Superior temporal gyrus (tissue), 1 donor: Measurements from ENCODE around the gene NISCH.

Experiments used
- DNase-seq: peaks from one replicate; pipeline ENCODE4 v3.0.0-alpha.2; 2016; ENCODE audit errors: extremely low spot score

NISCH gene

GRCh38 chr3:52512727-52513126, 57.3 kb downstream of the NISCH start:
- DNase-seq, result no peak

GRCh38 chr3:52513281-52513680, 57.9 kb downstream of the NISCH start:
- no peak for DNase-seq

- DNase-seq, result no peak
These were observed 59.2 kb downstream of the NISCH start for GRCh38 chr3:52514576-52514975.

GRCh38 chr3:52515192-52515591, 59.8 kb downstream of the NISCH start:
- DNase-seq, result no peak

- no peak for DNase-seq
These were observed 61.2 kb downstream of the NISCH start for GRCh38 chr3:52516509-52517195.

GRCh38 chr3:52517796-52518722, 62.7 kb downstream of the NISCH start:
- no peak for DNase-seq

- DNase-seq, result no peak
These were observed 63.5 kb downstream of the NISCH start for GRCh38 chr3:52518723-52519444.

- no peak for DNase-seq
These were observed 64.2 kb downstream of the NISCH start for GRCh38 chr3:52519445-52520140.

GRCh38 chr3:52520141-52520667, 64.8 kb downstream of the NISCH start:
- DNase-seq, result no peak

GRCh38 chr3:52520716-52521487, 65.5 kb downstream of the NISCH start:
- DNase-seq, result no peak

GRCh38 chr3:52521488-52521824, 66.1 kb downstream of the NISCH start:
- DNase-seq, result no peak

- no peak for DNase-seq
These were observed 66.7 kb downstream of the NISCH start for GRCh38 chr3:52521881-52522650.

- DNase-seq, result no peak
These were observed 67.3 kb downstream of the NISCH start for GRCh38 chr3:52522651-52523251.

- DNase-seq, result no peak
These were observed 68.2 kb downstream of the NISCH start for GRCh38 chr3:52523386-52524257.

GRCh38 chr3:52524258-52524751, 68.9 kb downstream of the NISCH start:
- no peak for DNase-seq

GRCh38 chr3:52524752-52525679, 69.6 kb downstream of the NISCH start:
- DNase-seq, result no peak
